GM13977 (cell line): ENCODE data around the gene CKAP4.

ENCODE experiments used
- DNase-seq: peaks from one replicate; pipeline ENCODE4 v3.0.0; 2012; ENCODE audit warnings: low spot score
- CTCF ChIP-seq: IDR thresholded peaks from 2 replicates; pipeline ENCODE4 v1.5.1; 2012; ENCODE audit warnings: mild to moderate bottlenecking, control low read depth; ENCODE audit not compliant: insufficient read depth; ENCODE audit errors: extremely low read depth, missing control alignments
- in situ Hi-C: fragments of 300-500 bp; cut with MboI; formaldehyde crosslinking; loops from one replicate; pipeline ENCODE4 v1.12.0; 2022; ENCODE audit warnings: low sequenced_read_pairs, low pct_unique_long_range_greater_than_20kb, mixed read lengths, inconsistent platforms; ENCODE audit not compliant: unreplicated experiment

The CKAP4 gene

GRCh38 chr12:106214571-106214970 is 33.2 kb downstream of the CKAP4 start:
- no peak for DNase-seq
- TF ChIP-seq CTCF = no peak
- in situ Hi-C loops = no loop called here

GRCh38 chr12:106213662-106214061 is 34.2 kb downstream of the CKAP4 start:
- DNase-seq = no peak
- no peak for TF ChIP-seq CTCF
- in situ Hi-C loops = no loop called here

GRCh38 chr12:106211973-106212372 is 35.8 kb downstream of the CKAP4 start:
- TF ChIP-seq CTCF = no peak
- in situ Hi-C loops = no loop called here
- no peak for DNase-seq

GRCh38 chr12:106205208-106206069 is 42.4 kb downstream of the CKAP4 start:
- TF ChIP-seq CTCF = no peak
- in situ Hi-C loops = no loop called here
- no peak for DNase-seq

- no peak for TF ChIP-seq CTCF
- in situ Hi-C loops = no loop called here
- no peak for DNase-seq
Measured at GRCh38 chr12:106204312-106204711, 43.5 kb downstream of the CKAP4 start.

GRCh38 chr12:106197906-106198623 is 49.8 kb downstream of the CKAP4 start:
- in situ Hi-C loops = no loop called here
- no peak for TF ChIP-seq CTCF
- DNase-seq = no peak
